HTERT RPE-1 (cell line): Measurements from ENCODE around the gene NTHL1.

Experiments
- in situ Hi-C: fragments of 300-500 bp; cut with MboI; formaldehyde crosslinking; loops from 4 replicates; pipeline ENCODE4 v1.14.3; 2020; ENCODE audit warnings: low sequenced_read_pairs

Gene NTHL1

DNA sequence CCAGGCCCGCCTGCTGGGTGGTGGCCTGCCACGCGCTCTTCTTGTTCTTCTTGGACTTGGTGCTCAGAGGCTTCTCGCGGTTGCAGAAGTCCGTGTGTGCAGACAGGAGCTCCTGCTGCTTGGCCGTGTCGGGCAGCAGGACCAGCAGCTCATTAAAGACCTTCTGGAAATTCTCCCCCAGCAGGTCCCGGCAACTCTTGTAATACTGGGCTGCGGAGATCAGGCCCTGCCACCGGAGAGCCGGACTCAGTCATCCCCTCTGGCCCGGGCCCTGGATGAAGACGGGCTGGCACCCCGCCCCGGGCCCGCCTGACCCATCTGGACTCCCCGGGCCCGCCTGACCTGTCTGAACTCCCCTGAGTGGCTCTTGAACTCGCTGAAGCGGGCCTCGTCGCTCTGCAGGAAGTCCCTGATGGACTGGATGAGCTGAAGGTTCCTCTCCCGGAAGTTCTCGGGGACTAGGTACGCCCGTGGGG is 49.2 kb downstream of the NTHL1 start:
- in situ Hi-C loops, result no loop called here

DNA sequence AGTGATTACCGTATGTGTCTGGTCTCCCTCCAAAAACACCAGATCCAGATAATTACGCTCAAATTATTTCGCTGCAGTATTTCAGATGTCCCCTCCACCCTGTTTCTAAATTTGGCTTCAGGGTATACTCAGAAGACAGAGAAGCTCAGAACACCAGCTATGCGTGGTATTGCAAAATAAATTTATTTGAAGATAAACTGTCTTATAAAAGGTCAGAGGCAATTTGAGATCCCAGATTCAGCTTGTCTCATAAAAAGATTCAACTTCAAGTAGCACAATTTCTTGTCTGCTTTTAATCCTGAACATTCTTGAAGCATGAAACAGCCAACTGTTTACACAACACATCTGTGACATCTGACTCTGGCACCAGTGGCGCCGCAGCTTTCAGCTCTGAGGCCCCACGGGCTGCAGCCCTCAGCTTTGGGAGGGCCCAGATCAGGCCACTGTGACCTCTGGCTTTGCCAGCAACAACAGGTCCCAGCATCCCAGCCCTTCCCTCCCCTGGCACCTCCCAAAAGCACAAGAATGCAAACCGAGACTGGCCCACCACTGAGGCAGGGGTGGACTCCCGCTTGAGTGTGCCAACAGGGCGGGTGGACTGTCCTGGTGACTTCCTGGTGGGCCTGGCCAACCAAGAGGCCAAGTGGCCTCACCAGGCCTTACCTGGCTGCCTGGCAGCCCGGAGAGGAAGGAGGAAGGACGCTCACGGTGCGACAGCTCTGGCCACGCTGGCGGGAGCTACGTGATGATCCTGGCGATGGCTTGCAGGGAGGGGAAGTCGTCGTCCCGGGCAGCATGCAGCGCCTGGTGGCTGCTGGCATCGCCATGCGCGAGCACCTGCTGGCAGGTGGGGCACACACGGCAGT is 49.9 kb downstream of the NTHL1 start:
- in situ Hi-C loops, result no loop called here

GRCh38 chr16:1993731-1994131 is 53.9 kb downstream of the NTHL1 start:
- in situ Hi-C loops, result no loop called here

DNA sequence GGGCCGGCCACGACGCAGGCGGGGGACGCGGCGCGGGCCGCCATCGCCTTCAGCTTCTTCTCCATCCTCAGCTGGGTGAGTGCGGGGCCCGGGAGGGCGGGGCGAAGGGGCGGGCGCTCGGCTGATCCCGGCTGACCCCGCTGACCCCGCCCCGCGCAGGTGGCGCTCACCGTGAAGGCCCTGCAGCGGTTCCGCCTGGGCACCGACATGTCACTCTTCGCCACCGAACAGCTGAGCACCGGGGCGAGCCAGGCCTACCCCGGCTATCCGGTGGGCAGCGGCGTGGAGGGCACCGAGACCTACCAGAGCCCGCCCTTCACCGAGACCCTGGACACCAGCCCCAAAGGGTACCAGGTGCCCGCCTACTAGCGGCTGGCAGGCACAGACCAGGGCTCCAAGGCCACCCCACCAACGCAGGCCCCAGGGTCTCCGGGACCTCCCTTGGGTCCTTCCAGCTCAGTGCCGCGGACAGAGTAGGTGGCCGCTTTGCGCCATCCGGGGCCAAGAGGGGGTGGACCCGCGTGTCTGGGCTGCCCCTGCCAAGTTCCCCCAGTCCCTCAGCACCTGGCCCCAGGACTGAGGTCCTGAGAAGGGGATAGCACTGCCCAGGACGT is 54.8 kb downstream of the NTHL1 start:
- in situ Hi-C loops, result no loop called here

- in situ Hi-C loops, result no loop called here
Observed at GRCh38 chr16:1991948-1992703, 55.5 kb downstream of the NTHL1 start.

GRCh38 chr16:1991588-1991947 is 56.1 kb downstream of the NTHL1 start:
- in situ Hi-C loops, result no loop called here

DNA sequence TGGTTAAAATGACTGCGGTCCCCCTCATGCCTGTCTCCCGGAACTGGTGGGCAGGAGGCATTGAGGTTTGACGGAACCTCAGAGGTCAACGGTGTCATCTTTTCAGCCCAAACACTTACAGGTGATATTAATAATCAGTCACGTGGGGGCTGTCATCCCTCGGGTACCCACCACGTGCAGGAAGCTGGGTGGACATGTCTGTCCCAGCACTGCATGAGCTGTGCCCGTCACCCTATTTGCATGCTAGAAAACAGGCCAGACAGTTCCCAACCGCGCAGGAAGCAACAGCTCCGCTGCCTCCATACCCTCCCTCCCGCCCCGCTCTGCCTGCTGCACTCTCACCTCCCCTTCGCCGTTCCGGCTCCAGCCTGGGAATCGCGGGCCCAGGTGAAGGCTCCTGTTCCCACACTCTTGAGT is 56.5 kb downstream of the NTHL1 start:
- in situ Hi-C loops, result no loop called here

DNA sequence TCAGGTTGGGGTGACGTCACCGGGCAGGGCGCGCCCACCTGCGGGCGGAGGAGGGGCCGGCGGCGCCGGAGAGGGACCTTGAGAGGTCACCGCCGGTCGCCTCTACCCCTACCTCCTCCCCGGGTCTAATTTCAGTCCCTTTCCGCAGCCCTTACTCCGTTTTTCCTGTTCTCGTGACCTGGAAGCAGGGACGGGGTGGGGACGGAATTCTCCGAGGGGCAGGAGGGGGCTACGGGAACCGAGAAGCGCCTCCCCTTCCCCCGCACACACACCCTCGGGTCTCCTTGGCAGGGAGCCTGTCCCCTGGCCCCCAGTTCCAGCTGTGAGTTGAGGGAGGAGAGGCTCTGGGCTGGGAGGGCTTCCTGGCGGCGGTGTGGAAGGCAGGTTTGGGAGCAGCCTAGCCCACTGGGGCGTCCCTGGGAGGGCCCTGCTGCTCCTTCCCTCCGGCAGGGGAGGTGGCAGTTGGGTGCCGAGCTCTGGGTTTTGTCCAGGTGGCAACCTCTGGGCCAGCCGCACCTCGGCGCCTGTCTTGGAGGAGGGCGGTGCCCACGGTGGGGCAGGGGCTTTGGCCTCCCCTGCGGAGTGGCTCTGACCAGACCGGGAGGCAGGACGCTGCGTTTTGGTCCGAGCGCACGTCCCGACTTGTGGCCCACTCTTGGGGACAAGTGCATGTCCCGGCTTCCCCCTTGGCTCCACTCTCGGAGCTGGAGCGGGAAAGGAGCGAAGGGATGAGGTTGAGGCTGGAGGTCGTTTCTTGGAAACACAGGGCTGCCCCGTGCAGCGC is 57.1 kb downstream of the NTHL1 start:
- in situ Hi-C loops, result no loop called here

DNA sequence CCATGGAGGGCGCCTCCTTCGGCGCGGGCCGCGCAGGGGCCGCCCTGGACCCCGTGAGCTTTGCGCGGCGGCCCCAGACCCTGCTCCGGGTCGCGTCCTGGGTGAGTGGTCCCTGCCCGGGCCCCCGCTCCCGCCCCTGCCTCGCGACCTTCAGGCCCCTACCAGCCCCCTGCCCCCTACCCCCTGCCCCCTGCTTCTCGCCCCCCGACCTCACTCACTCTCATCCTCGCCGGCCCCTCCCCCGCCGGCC is 57.6 kb downstream of the NTHL1 start:
- in situ Hi-C loops, result no loop called here
